B cell (primary cell): ENCODE data around the gene FAM76A. TPM values are rescaled to one million over a fixed set of nuclear protein-coding genes. Genes with fewer than 3 reads are reported as not detected.

Source experiments
- ATAC-seq: fragments of 200-7000 bp; cut with Tn5 transposase; one replicate; pipeline ENCODE4 v1.10.0; 2021; ENCODE audit warnings: low read depth, mild to moderate bottlenecking, moderate number of reproducible peaks, moderate library complexity
- CTCF ChIA-PET: fragments of 350-600 bp; sonication (Branson Sonifier 250); formaldehyde crosslinking; loops from one replicate; lab custom pipeline; 2021; ENCODE audit warnings: antibody characterized with exemption, inconsistent platforms; lab: Charles Lee
- POLR2A ChIA-PET: fragments of 350-600 bp; sonication (Branson Sonifier 250); formaldehyde crosslinking; loops from one replicate; lab custom pipeline; 2021; ENCODE audit warnings: antibody characterized with exemption; lab: Charles Lee
- DNase-seq: peaks from one replicate; pipeline ENCODE4 v3.0.0; 2013
- H2AFZ ChIP-seq: 2 replicates; pipeline ENCODE4 v1.6.1; 2012; ENCODE audit warnings: mild to moderate bottlenecking, low read depth, low read length; ENCODE audit not compliant: insufficient read depth, poor library complexity, severe bottlenecking
- H3K27ac ChIP-seq, 2 donors: 1 replicate in 1 of 2; 2 replicates in 1 of 2; pipeline ENCODE4 v1.5.1; 2012 to 2013; ENCODE audit warnings: low read length in 2 of 2, mild to moderate bottlenecking in 2 of 2, moderate library complexity in 1 of 2
- H3K27me3 ChIP-seq, 4 experiments: fragments of 200-600 bp in 1 of 4; sonication (generic) in 1 of 4; replicated peaks in 1 of 4; 1 replicate in 2 of 4; 2 replicates in 2 of 4; pipeline versions ENCODE4 v1.6.1 to v1.7.0; 2013 to 2016; ENCODE audit warnings: low read length in 3 of 4, mild to moderate bottlenecking in 2 of 4, mixed read lengths in 1 of 4, moderate library complexity in 1 of 4; ENCODE audit not compliant: insufficient read depth in 4 of 4, control insufficient read depth in 3 of 4; ENCODE audit errors: control extremely low read depth in 1 of 4
- H3K36me3 ChIP-seq, 2 experiments: replicated peaks in 1 of 2; 1 replicate in 1 of 2; 2 replicates in 1 of 2; pipeline versions ENCODE4 v1.6.1 to v1.7.1; 2013; ENCODE audit warnings: low read length in 1 of 2; ENCODE audit not compliant: insufficient read depth in 2 of 2, control insufficient read depth in 1 of 2; ENCODE audit errors: control extremely low read depth in 1 of 2, extremely low read depth in 1 of 2
- H3K4me1 ChIP-seq, 2 donors: fragments of 200-600 bp in 1 of 2; sonication (generic) in 1 of 2; 1 replicate in 1 of 2; 2 replicates in 1 of 2; pipeline versions ENCODE4 v1.5.1 to v1.6.1; 2013 to 2017; ENCODE audit warnings: low read length in 2 of 2; ENCODE audit not compliant: control insufficient read depth in 2 of 2, insufficient read depth in 2 of 2
- H3K4me2 ChIP-seq: replicated peaks from 2 replicates; pipeline ENCODE3; 2012; ENCODE audit warnings: mild to moderate bottlenecking, low read depth, low read length; ENCODE audit not compliant: poor library complexity, severe bottlenecking
- H3K4me3 ChIP-seq, 5 experiments: fragments of 200-600 bp in 1 of 5; sonication (generic) in 1 of 5; 1 replicate in 3 of 5; 2 replicates in 2 of 5; pipeline versions ENCODE4 v1.5.1 to v1.7.0; 2011 to 2016; ENCODE audit warnings: low read length in 4 of 5, mild to moderate bottlenecking in 4 of 5, low read depth in 2 of 5, control low read depth in 1 of 5, moderate library complexity in 1 of 5; ENCODE audit not compliant: insufficient read depth in 1 of 5; ENCODE audit errors: control extremely low read depth in 1 of 5, extremely low read depth in 1 of 5
- H3K79me2 ChIP-seq: fragments of 200-600 bp; sonication (generic); one replicate; pipeline ENCODE4 v1.6.0; 2016; ENCODE audit warnings: low read length; ENCODE audit not compliant: control insufficient read depth, insufficient read depth
- H3K9ac ChIP-seq: fragments of 200-600 bp; sonication (generic); 2 replicates; pipeline ENCODE4 v1.6.1; 2017; ENCODE audit warnings: mild to moderate bottlenecking, low read length, moderate library complexity
- H3K9me3 ChIP-seq, 3 donors: one replicate each; pipeline versions ENCODE4 v1.6.1 to v1.7.1; 2013; ENCODE audit warnings: low read length in 2 of 3; ENCODE audit not compliant: control insufficient read depth in 2 of 3, insufficient read depth in 1 of 3; ENCODE audit errors: control extremely low read depth in 1 of 3
- H4K20me1 ChIP-seq: 2 replicates; pipeline ENCODE4 v1.6.0; 2012; ENCODE audit warnings: mild to moderate bottlenecking, low read length; ENCODE audit not compliant: insufficient read depth, control insufficient read depth, poor library complexity, severe bottlenecking
- H3K27ac Mint-ChIP-seq: one replicate; pipeline ENCODE4 v1.8.0; 2021; ENCODE audit warnings: mixed read lengths
- H3K27me3 Mint-ChIP-seq: one replicate; pipeline ENCODE4 v1.8.0; 2021; ENCODE audit warnings: mixed read lengths
- H3K4me1 Mint-ChIP-seq: one replicate; pipeline ENCODE4 v1.8.0; 2021; ENCODE audit warnings: mixed read lengths
- H3K4me3 Mint-ChIP-seq: one replicate; pipeline ENCODE4 v1.8.0; 2021; ENCODE audit warnings: mixed read lengths
- H3K9me3 Mint-ChIP-seq: one replicate; pipeline ENCODE4 v1.8.0; 2022; ENCODE audit warnings: mixed read lengths; ENCODE audit not compliant: insufficient read depth
- CTCF ChIP-seq: fragments of 200-600 bp; IDR thresholded peaks from one replicate; pipeline ENCODE4 v1.8.0; 2022; ENCODE audit warnings: antibody characterized with exemption, mild to moderate bottlenecking
- EZH2 ChIP-seq: IDR thresholded peaks from 2 replicates; pipeline ENCODE4 v1.6.1; 2012; ENCODE audit warnings: borderline replicate concordance, low read depth, mild to moderate bottlenecking, moderate library complexity, low read length; ENCODE audit not compliant: insufficient read depth, poor library complexity, severe bottlenecking
- WGBS: methylation state at CpG from one replicate; pipeline ENCODE4 v1.1.5; 2013; ENCODE audit warnings: missing lambda C conversion rate; ENCODE audit not compliant: insufficient coverage; 5-methylcytosine and 5-hydroxymethylcytosine counted together
- intact Hi-C: fragments of 100-400 bp; cut with micrococcal nuclease; formaldehyde crosslinking; loops from one replicate; pipeline ENCODE4 v1.10.0; 2022
- polyA plus RNA-seq: library from polyadenylated mRNA; depleted of rRNA; stranded (reverse); fragments of >200 nt; gene quantifications from 2 replicates; pipeline ENCODE4 v1.2.3, GENCODE V29; 2012
- total RNA-seq, 2 donors: library from RNA; stranded (reverse); fragments of 120-200 nt in 1 of 2; gene quantifications; 1 replicate in 1 of 2; 2 replicates in 1 of 2; pipeline versions ENCODE4 v1.2.3 to v1.2.4, GENCODE V29; 2013 to 2022

The FAM76A gene
- total and polyA plus RNA-seq, 2 donors (not counting 1 experiment from before 2014, with no cell fraction given) = 11.7 to 25.0 TPM

DNA sequence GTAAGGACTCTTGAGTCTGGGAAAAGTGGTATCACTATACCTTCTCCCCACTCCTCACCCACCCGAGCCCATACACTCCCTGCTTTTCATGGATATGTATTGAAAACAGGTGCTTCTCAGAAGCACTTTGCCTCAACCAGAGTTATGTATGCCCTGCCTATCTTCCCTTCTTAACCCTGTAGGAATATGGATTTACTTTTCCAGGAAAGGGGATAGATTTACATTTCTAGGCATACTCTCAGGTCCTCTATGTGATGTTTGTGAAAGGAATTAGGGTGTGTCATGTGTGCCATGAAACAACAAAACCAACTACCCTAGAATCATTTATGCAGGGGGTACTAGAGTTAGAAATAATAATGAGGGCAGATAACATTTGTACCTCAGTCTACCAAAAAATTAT is 36.3 kb downstream of the FAM76A start:
- H3K27ac Mint-ChIP-seq = no peak overlapping the region
- H3K9ac ChIP-seq = no peak overlapping the region
- ChIA-PET POLR2A (interaction anchor here (0.6 kb wide), 1 partner anchor 11 kb away, joined by 3 read pairs; the partner anchor contains the start of gene STX12), CTCF (no interaction called here)
- no peaks in the 10 kb centered on the region for H3K27me3 ChIP-seq
- no peaks in the 10 kb centered on the region for H3K9me3 Mint-ChIP-seq
- no peak overlapping the region for H2AFZ ChIP-seq
- no peak overlapping the region for H3K4me3 ChIP-seq
- no peak overlapping the region for H3K27ac ChIP-seq
- no peak for TF ChIP-seq EZH2
- TF ChIP-seq CTCF = no peak
- no peak overlapping the region for H3K4me3 Mint-ChIP-seq
- H3K27me3 Mint-ChIP-seq = no peaks in the 10 kb centered on the region
- intact Hi-C loops = no loop called here
- no peak for ATAC-seq
- H3K4me1 Mint-ChIP-seq = no peaks in the 10 kb centered on the region
- no peak for DNase-seq
- H3K36me3 ChIP-seq = peaks cover 6 to 23% of the 10 kb centered on the region in 2 experiments
- no peaks in the 10 kb centered on the region for H3K9me3 ChIP-seq
- no peaks in the 10 kb centered on the region for H3K79me2 ChIP-seq
- H3K4me1 ChIP-seq = no peaks in the 10 kb centered on the region
- H4K20me1 ChIP-seq = no peaks in the 10 kb centered on the region
- H3K4me2 ChIP-seq = no peak overlapping the region
- no CpG with 5 or more reads among the region's 1 CpG for WGBS

- intact Hi-C loops = no loop called here
- ChIA-PET POLR2A (interaction anchor here (1.0 kb wide), 1 partner anchor 10 kb away, joined by 3 read pairs; the partner anchor contains the start of gene STX12), CTCF (no interaction called here)
- H3K4me1 Mint-ChIP-seq = no peaks in the 10 kb centered on the region
- peaks cover 6 to 18% of the 10 kb centered on the region in 2 experiments for H3K36me3 ChIP-seq
- H3K4me2 ChIP-seq = no peak overlapping the region
- DNase-seq = no peak
- 100% methylated on average over 1 of the region's 4 CpGs for WGBS
- H3K27ac ChIP-seq = no peak overlapping the region
- H3K9me3 ChIP-seq = no peaks in the 10 kb centered on the region
- H3K4me3 Mint-ChIP-seq = no peak overlapping the region
- no peaks in the 10 kb centered on the region for H3K9me3 Mint-ChIP-seq
- H3K27ac Mint-ChIP-seq = no peak overlapping the region
- no peak overlapping the region for H2AFZ ChIP-seq
- no peaks in the 10 kb centered on the region for H3K27me3 Mint-ChIP-seq
- H3K79me2 ChIP-seq = no peaks in the 10 kb centered on the region
- no peaks in the 10 kb centered on the region for H3K27me3 ChIP-seq
- ATAC-seq = no peak
- no peak overlapping the region for H3K9ac ChIP-seq
- no peaks in the 10 kb centered on the region for H3K4me1 ChIP-seq
- H3K4me3 ChIP-seq = no peak overlapping the region
- H4K20me1 ChIP-seq = no peaks in the 10 kb centered on the region
- no peak for TF ChIP-seq EZH2
- no peak for TF ChIP-seq CTCF
Measured at GRCh38 chr1:27763358-27763757, 37.6 kb downstream of the FAM76A start.
